Ishikawa (cell line): ENCODE measurements around the gene PSMC2.

ENCODE experiments used
- CEBPB ChIP-seq: IDR thresholded peaks from 2 replicates; pipeline ENCODE4 v1.6.1; 2012
- CREB1 ChIP-seq: IDR thresholded peaks from 2 replicates; pipeline ENCODE4 v1.6.1; 2012; ENCODE audit warnings: low read depth
- EGR1 ChIP-seq: IDR thresholded peaks from 2 replicates; pipeline ENCODE4 v1.6.1; 2012
- EP300 ChIP-seq: IDR thresholded peaks from 2 replicates; pipeline ENCODE4 v1.6.1; 2012; ENCODE audit warnings: borderline replicate concordance
- FOXM1 ChIP-seq: IDR thresholded peaks from 2 replicates; pipeline ENCODE4 v1.6.1; 2012; ENCODE audit warnings: low read depth, borderline replicate concordance
- MAX ChIP-seq: IDR thresholded peaks from 2 replicates; pipeline ENCODE4 v1.6.1; 2012
- NFIC ChIP-seq: IDR thresholded peaks from 2 replicates; pipeline ENCODE4 v1.6.1; 2012
- RAD21 ChIP-seq: IDR thresholded peaks from 2 replicates; pipeline ENCODE4 v1.6.1; 2012; ENCODE audit warnings: low read depth
- REST ChIP-seq: IDR thresholded peaks from 2 replicates; pipeline ENCODE4 v1.6.1; 2012; ENCODE audit warnings: low read depth, mild to moderate bottlenecking
- TAF1 ChIP-seq: IDR thresholded peaks from 2 replicates; pipeline ENCODE4 v1.6.1; 2012; ENCODE audit warnings: low read depth, mild to moderate bottlenecking
- TCF12 ChIP-seq: IDR thresholded peaks from 2 replicates; pipeline ENCODE4 v1.6.1; 2012; ENCODE audit warnings: low read depth
- TEAD4 ChIP-seq: IDR thresholded peaks from 2 replicates; pipeline ENCODE4 v1.6.1; 2012
- YY1 ChIP-seq: IDR thresholded peaks from 2 replicates; pipeline ENCODE4 v1.6.1; 2012; ENCODE audit warnings: low read depth
- ZBTB7A ChIP-seq: IDR thresholded peaks from 2 replicates; pipeline ENCODE4 v1.6.1; 2012; ENCODE audit warnings: low read depth
- TF ChIP-seq, protein P1 (sequence below): IDR thresholded peaks from 2 replicates; pipeline ENCODE4 v1.6.1; 2012

PSMC2 gene

GRCh38 chr7:103349805-103350204 is 2.4 kb downstream of the PSMC2 start:
- TF ChIP-seq REST (no peak), FOXM1 (no peak), EP300 (no peak), TCF12 (no peak), CEBPB (no peak), ZBTB7A (no peak), RAD21 (no peak), CREB1 (no peak), EGR1 (no peak), TEAD4 (no peak), MAX (no peak), TAF1 (no peak), YY1 (no peak), NFIC (no peak)
- TF ChIP-seq, protein P1, sequence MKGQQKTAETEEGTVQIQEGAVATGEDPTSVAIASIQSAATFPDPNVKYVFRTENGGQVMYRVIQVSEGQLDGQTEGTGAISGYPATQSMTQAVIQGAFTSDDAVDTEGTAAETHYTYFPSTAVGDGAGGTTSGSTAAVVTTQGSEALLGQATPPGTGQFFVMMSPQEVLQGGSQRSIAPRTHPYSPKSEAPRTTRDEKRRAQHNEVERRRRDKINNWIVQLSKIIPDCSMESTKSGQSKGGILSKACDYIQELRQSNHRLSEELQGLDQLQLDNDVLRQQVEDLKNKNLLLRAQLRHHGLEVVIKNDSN = no peak

- no peak for TF ChIP-seq CREB1
- no peak for TF ChIP-seq CEBPB
These were observed 22.0 kb downstream of the PSMC2 start for GRCh38 chr7:103369432-103369831.

- TF ChIP-seq ZBTB7A (no peak), CEBPB (no peak), YY1 (no peak), TEAD4 (no peak)
These were observed 26.6 kb downstream of the PSMC2 start for GRCh38 chr7:103373866-103374643.

DNA sequence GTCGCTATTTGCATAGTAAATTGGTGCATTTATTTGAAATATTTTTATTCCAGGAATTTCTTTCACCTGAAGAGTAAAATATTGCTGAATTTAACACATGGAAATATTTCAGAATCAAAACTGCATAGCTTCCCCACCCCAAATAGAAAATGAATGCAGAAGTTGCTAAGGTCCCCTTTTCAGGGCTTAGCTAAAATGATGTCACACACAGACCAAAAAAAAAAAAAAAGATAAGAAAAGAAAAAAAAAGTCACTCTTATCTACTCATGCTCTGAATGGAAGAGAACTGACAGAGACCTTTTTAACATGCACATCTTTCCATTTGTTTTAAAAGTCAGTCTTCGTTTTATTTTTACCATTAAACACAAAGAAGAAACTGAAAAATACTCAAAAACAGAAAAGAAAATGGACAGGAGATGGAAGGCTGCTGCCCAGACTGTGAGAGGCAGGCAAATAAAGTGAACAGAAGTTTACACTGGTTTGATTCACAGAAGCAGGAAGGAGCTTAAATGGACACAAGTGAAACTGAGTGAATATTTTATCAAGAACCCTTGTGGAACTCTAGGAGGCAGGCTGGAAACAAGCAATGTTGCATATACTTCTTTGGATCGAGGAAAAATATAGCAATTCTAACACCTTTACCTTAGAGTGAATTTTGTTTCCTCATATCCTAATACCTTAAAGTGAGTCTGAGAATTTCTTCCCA is 32.0 kb downstream of the PSMC2 start:
- no peak for TF ChIP-seq EGR1
- no peak for TF ChIP-seq MAX

DNA sequence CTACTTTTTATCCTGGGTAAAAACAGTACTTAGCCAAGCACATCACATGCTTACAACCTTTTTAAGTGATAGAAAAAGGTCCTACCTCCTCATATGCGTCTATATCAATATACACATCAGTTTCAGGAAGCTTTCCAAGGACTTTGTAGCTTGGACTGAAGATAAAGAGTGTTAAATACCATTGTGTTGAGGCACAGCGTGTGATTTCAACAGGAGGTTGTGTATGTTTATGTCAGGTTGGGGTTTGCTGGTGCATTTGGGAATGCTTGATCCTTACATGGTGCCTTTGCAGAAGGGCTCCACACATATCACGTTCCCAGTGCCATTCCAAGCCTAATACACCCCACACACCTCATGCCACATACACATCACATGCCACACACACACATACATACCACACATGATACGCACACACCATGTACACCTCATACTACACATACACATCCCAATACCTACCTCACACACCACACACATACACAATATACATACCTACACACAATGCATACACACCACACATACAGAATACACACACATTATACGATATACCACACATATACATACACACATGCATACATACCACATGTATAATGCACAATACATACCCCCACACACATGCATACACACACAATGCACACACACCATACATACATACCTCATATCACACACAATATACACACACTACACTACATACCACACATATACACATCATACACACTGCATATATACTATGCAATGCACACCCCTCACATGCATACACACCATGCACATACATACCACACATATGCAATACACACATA is 33.1 kb downstream of the PSMC2 start:
- no peak for TF ChIP-seq TAF1
- TF ChIP-seq MAX = no peak
- no peak for TF ChIP-seq TEAD4
- TF ChIP-seq, protein P1 = no peak
- TF ChIP-seq EGR1 = no peak
- no peak for TF ChIP-seq ZBTB7A
- TF ChIP-seq EP300 = no peak
- TF ChIP-seq RAD21 = no peak
- TF ChIP-seq TCF12 = no peak
- TF ChIP-seq YY1 = no peak
- TF ChIP-seq FOXM1 = no peak
- no peak for TF ChIP-seq NFIC

- no peak for TF ChIP-seq YY1
These were observed 34.0 kb downstream of the PSMC2 start for GRCh38 chr7:103381280-103382031.

- TF ChIP-seq TEAD4 = no peak
- no peak for TF ChIP-seq NFIC
- no peak for TF ChIP-seq FOXM1
- no peak for TF ChIP-seq CREB1
These were observed 34.6 kb downstream of the PSMC2 start for GRCh38 chr7:103382032-103382402.
